GM23338 (cell line): ENCODE results near the gene ICOS. TPM values are rescaled to one million over a fixed set of nuclear protein-coding genes. Genes with fewer than 3 reads are reported as not detected.

Source experiments
- CREB1 ChIP-seq: fragments of 250-450 bp; sonication (Bioruptor Pico); IDR thresholded peaks from 2 replicates; pipeline ENCODE4 v1.5.0; 2020; ENCODE audit warnings: low read depth, mild to moderate bottlenecking, moderate library complexity
- ETS1 ChIP-seq: IDR thresholded peaks from 2 replicates; pipeline ENCODE4 v1.6.1; 2016; ENCODE audit warnings: antibody characterized with exemption
- EZH2 ChIP-seq: fragments of 200-600 bp; sonication (generic); IDR thresholded peaks from one replicate; pipeline ENCODE4 v1.8.0; 2017; ENCODE audit warnings: antibody characterized with exemption, mild to moderate bottlenecking, low read depth; ENCODE audit not compliant: unreplicated experiment
- EZH2phosphoT487 ChIP-seq: fragments of 200-600 bp; sonication (generic); IDR thresholded peaks from one replicate; pipeline ENCODE4 v1.8.1; 2018; ENCODE audit warnings: antibody characterized with exemption; ENCODE audit not compliant: unreplicated experiment
- JUNB ChIP-seq: IDR thresholded peaks from one replicate; pipeline ENCODE4 v1.6.1; 2016; ENCODE audit warnings: antibody characterized with exemption; ENCODE audit not compliant: unreplicated experiment
- POLR2AphosphoS5 ChIP-seq: IDR thresholded peaks from 2 replicates; pipeline ENCODE4 v1.6.1; 2016; ENCODE audit warnings: antibody characterized with exemption, low read depth
- REST ChIP-seq: IDR thresholded peaks from one replicate; pipeline ENCODE4 v1.6.1; 2018; ENCODE audit warnings: antibody characterized with exemption; ENCODE audit not compliant: unreplicated experiment
- STAT1 ChIP-seq: IDR thresholded peaks from one replicate; pipeline ENCODE4 v1.6.1; 2016; ENCODE audit warnings: antibody characterized with exemption; ENCODE audit not compliant: unreplicated experiment
- ZNF331 ChIP-seq: fragments of 250-450 bp; sonication (Bioruptor Pico); IDR thresholded peaks from 2 replicates; pipeline ENCODE4 v1.5.0; 2020; ENCODE audit warnings: low read depth, mild to moderate bottlenecking, moderate library complexity
- ZNF462 ChIP-seq: fragments of 250-450 bp; sonication (Bioruptor Pico); IDR thresholded peaks from 2 replicates; pipeline ENCODE4 v1.5.0; 2020; ENCODE audit warnings: mild to moderate bottlenecking, moderate library complexity
- polyA plus RNA-seq: library from polyadenylated mRNA; unstranded; fragments of >200 nt; fragmentation: Nextera tagmentation; extraction: Ambion mirVana; gene quantifications from 2 replicates; pipeline ENCODE4 v1.2.1, GENCODE V29; 2016
- total RNA-seq: library from RNA; depleted of rRNA; stranded (reverse); fragments of >200 nt; shearing (Covaris generic); gene quantifications from 2 replicates; pipeline ENCODE4 v1.2.3, GENCODE V29; 2014

Gene ICOS
- total and polyA plus RNA-seq, 2 experiments from 2014 or later, result not detected

- TF ChIP-seq ZNF462 (CRISPR knock-in tag) (no peak), CREB1 (CRISPR knock-in tag) (no peak), ETS1 (no peak), EZH2phosphoT487 (no peak), POLR2AphosphoS5 (no peak), STAT1 (no peak), JUNB (no peak), EZH2 (no peak), REST (no peak), ZNF331 (no peak)
These were observed 36.3 kb upstream of the ICOS start (continued) for GRCh38 chr2:203900253-203900652.
